Activated B cell treated with CpG ODN at 0.5 μM for 24 hours (primary cell): ENCODE data around the gene GLCCI1. TPM values are rescaled to one million over a fixed set of nuclear protein-coding genes. Genes with fewer than 3 reads are reported as not detected.

ENCODE experiments used
- ATAC-seq: fragments of 200-7000 bp; cut with Tn5 transposase; one replicate; pipeline ENCODE4 v1.10.0; 2021; ENCODE audit warnings: low read depth, mild to moderate bottlenecking, moderate library complexity
- CTCF ChIA-PET: fragments of 350-600 bp; sonication (Branson Sonifier 250); formaldehyde crosslinking; loops from one replicate; lab custom pipeline; 2021; ENCODE audit warnings: antibody characterized with exemption; lab: Charles Lee
- POLR2A ChIA-PET: fragments of 350-600 bp; sonication (Branson Sonifier 250); formaldehyde crosslinking; loops from one replicate; lab custom pipeline; 2021; ENCODE audit warnings: antibody characterized with exemption; lab: Charles Lee
- DNase-seq: peaks from one replicate; pipeline ENCODE4 v3.0.0; 2022
- H3K27ac Mint-ChIP-seq: one replicate; pipeline ENCODE4 v1.8.0; 2020; ENCODE audit warnings: mixed read lengths
- H3K27me3 Mint-ChIP-seq: one replicate; pipeline ENCODE4 v1.8.0; 2021; ENCODE audit warnings: mixed read lengths
- H3K36me3 Mint-ChIP-seq: one replicate; pipeline ENCODE4 v1.8.0; 2021; ENCODE audit warnings: low read depth, mixed read lengths
- H3K4me1 Mint-ChIP-seq: one replicate; pipeline ENCODE4 v1.8.0; 2021; ENCODE audit warnings: mixed read lengths
- H3K4me3 Mint-ChIP-seq: one replicate; pipeline ENCODE4 v1.8.0; 2020; ENCODE audit warnings: mild to moderate bottlenecking, mixed read lengths
- H3K9me3 Mint-ChIP-seq: one replicate; pipeline ENCODE4 v1.8.0; 2020; ENCODE audit warnings: mixed read lengths
- CTCF ChIP-seq: fragments of 200-600 bp; IDR thresholded peaks from one replicate; pipeline ENCODE4 v1.8.0; 2022; ENCODE audit warnings: antibody characterized with exemption, mild to moderate bottlenecking
- intact Hi-C: fragments of 100-400 bp; cut with micrococcal nuclease; formaldehyde crosslinking; loops from one replicate; pipeline ENCODE4 v1.15.1; 2024
- total RNA-seq: library from RNA; stranded (reverse); gene quantifications from 2 replicates; pipeline ENCODE4 v1.2.3, GENCODE V29; 2022

GLCCI1 gene
- total RNA-seq, 1 donor from 2014 or later: 37.4 TPM

GRCh38 chr7:7921830-7922229, 46.8 kb upstream of the GLCCI1 start:
- DNase-seq (no peak), ATAC-seq (no peak)
- intact Hi-C loops: loop anchor here (2.0 kb wide), 1 partner anchor 159 kb away; no protein-coding TSS in a partner anchor
- H3K27me3 Mint-ChIP-seq: no peaks in the 10 kb centered on the region
- no peak overlapping the region for H3K4me3 Mint-ChIP-seq
- H3K9me3 Mint-ChIP-seq: no peaks in the 10 kb centered on the region
- peaks cover 62% of the 10 kb centered on the region for H3K4me1 Mint-ChIP-seq
- CTCF ChIA-PET: no interaction called here
- no peaks in the 10 kb centered on the region for H3K36me3 Mint-ChIP-seq
- POLR2A ChIA-PET: interaction anchor here (0.6 kb wide), 1 partner anchor 13 kb away, joined by 10 read pairs; no protein-coding TSS in a partner anchor
- H3K27ac Mint-ChIP-seq: peak overlapping the region; percentile 14
- TF ChIP-seq CTCF: no peak

- intact Hi-C loops: no loop called here
These were observed 45.8 kb upstream of the GLCCI1 start for GRCh38 chr7:7922684-7923385.

GRCh38 chr7:7923818-7924217, 44.8 kb upstream of the GLCCI1 start:
- ATAC-seq (no peak), DNase-seq (no peak)
- ChIA-PET POLR2A (no interaction called here), CTCF (no interaction called here)
- no peak overlapping the region for H3K27ac Mint-ChIP-seq
- no peaks in the 10 kb centered on the region for H3K27me3 Mint-ChIP-seq
- H3K4me3 Mint-ChIP-seq: no peak overlapping the region
- H3K4me1 Mint-ChIP-seq: peaks cover 54% of the 10 kb centered on the region
- TF ChIP-seq CTCF: no peak
- H3K36me3 Mint-ChIP-seq: no peaks in the 10 kb centered on the region
- intact Hi-C loops: loop anchor here (1.0 kb wide), 1 partner anchor 21 kb away; no protein-coding TSS in a partner anchor
- H3K9me3 Mint-ChIP-seq: no peaks in the 10 kb centered on the region

More at GRCh38 chr7:7922684-7923385, 45.8 kb upstream of the GLCCI1 start:
- H3K4me3 Mint-ChIP-seq: no peak overlapping the region
- no peaks in the 10 kb centered on the region for H3K9me3 Mint-ChIP-seq
- H3K27me3 Mint-ChIP-seq: no peaks in the 10 kb centered on the region
- ATAC-seq (no peak), DNase-seq (no peak)
- H3K27ac Mint-ChIP-seq: no peak overlapping the region
- ChIA-PET CTCF (no interaction called here), POLR2A (interaction anchor here (1.0 kb wide), 1 partner anchor 22 kb away, joined by 4 read pairs; no protein-coding TSS in a partner anchor)
- peaks cover 59% of the 10 kb centered on the region for H3K4me1 Mint-ChIP-seq
- TF ChIP-seq CTCF: no peak
- no peaks in the 10 kb centered on the region for H3K36me3 Mint-ChIP-seq

GRCh38 chr7:7924303-7924702, 44.3 kb upstream of the GLCCI1 start:
- Mint-ChIP-seq H3K36me3 (no peaks in the 10 kb centered on the region), H3K9me3 (no peaks in the 10 kb centered on the region), H3K4me1 (peaks cover 49% of the 10 kb centered on the region), H3K4me3 (no peak overlapping the region), H3K27me3 (no peaks in the 10 kb centered on the region), H3K27ac (no peak overlapping the region)
- ATAC-seq (no peak), DNase-seq (no peak)
- CTCF ChIA-PET: no interaction called here
- POLR2A ChIA-PET: no interaction called here
- no peak for TF ChIP-seq CTCF
- intact Hi-C loops: loop anchor here (1.0 kb wide), 1 partner anchor 21 kb away; no protein-coding TSS in a partner anchor

GRCh38 chr7:7931626-7932025, 37.0 kb upstream of the GLCCI1 start:
- H3K9me3 Mint-ChIP-seq: no peaks in the 10 kb centered on the region
- no peak for TF ChIP-seq CTCF
- no peaks in the 10 kb centered on the region for H3K27me3 Mint-ChIP-seq
- intact Hi-C loops: no loop called here
- no peak overlapping the region for H3K4me3 Mint-ChIP-seq
- CTCF ChIA-PET: no interaction called here
- DNase-seq (no peak), ATAC-seq (no peak)
- no peak overlapping the region for H3K27ac Mint-ChIP-seq
- no peaks in the 10 kb centered on the region for H3K4me1 Mint-ChIP-seq
- POLR2A ChIA-PET: interaction anchor here (0.5 to 0.7 kb wide), 2 partner anchors 19 to 263 kb away, joined by 4 read pairs; no protein-coding TSS in a partner anchor
- no peaks in the 10 kb centered on the region for H3K36me3 Mint-ChIP-seq
